Stimulated activated CD4-positive, alpha-beta T cell treated with anti-CD3 and anti-CD28 coated beads, Interleukin-4, amount 100 ng/mL, for 48 hours (primary cell): Measurements from ENCODE around the gene MARVELD1.
"Not testable (repeated sequence)": the region's sequence is repeated elsewhere in the genome, so short reads cannot be mapped to it uniquely, and the experiment has no call there.

Experiments
- DNase-seq, 2 donors: peaks; one replicate each; pipeline ENCODE4 v3.0.0-alpha.2; 2020; ENCODE audit warnings: low read depth in 2 of 2

Gene MARVELD1

GRCh38 chr10:97690133-97690532 is 23.4 kb upstream of the MARVELD1 start:
- DNase-seq: no peak

- not testable (repeated sequence) for DNase-seq
These were observed 15.4 kb upstream of the MARVELD1 start for GRCh38 chr10:97698072-97698655.

GRCh38 chr10:97701438-97702069 is 12.0 kb upstream of the MARVELD1 start:
- DNase-seq: peak; percentile 23 to 24

GRCh38 chr10:97703398-97704067 is 10.0 kb upstream of the MARVELD1 start:
- no peak for DNase-seq

- DNase-seq: no peak
These were observed 9.2 kb upstream of the MARVELD1 start for GRCh38 chr10:97704341-97704740.

GRCh38 chr10:97705006-97705670 is 8.4 kb upstream of the MARVELD1 start:
- DNase-seq: no peak

- no peak for DNase-seq
These were observed 6.2 kb upstream of the MARVELD1 start for GRCh38 chr10:97707134-97707861.

GRCh38 chr10:97708167-97708566 is 5.4 kb upstream of the MARVELD1 start:
- DNase-seq: no peak

GRCh38 chr10:97708976-97709946 is 4.3 kb upstream of the MARVELD1 start:
- peak; percentile 27 to 29 for DNase-seq

GRCh38 chr10:97711640-97712572 is 1.6 kb upstream of the MARVELD1 start:
- no peak for DNase-seq

- peak; percentile 22 to 34 for DNase-seq
These were observed 383 bp downstream of the MARVELD1 start for GRCh38 chr10:97713826-97714400.

GRCh38 chr10:97714401-97715258 is 1.1 kb downstream of the MARVELD1 start:
- DNase-seq: peak; percentile 14 to 15

- no peak for DNase-seq
These were observed 1.8 kb downstream of the MARVELD1 start for GRCh38 chr10:97715259-97715874.

- DNase-seq: no peak
These were observed 4.1 kb downstream of the MARVELD1 start for GRCh38 chr10:97717627-97718026.

GRCh38 chr10:97718178-97718577 is 4.6 kb downstream of the MARVELD1 start:
- no peak for DNase-seq

GRCh38 chr10:97718659-97719142 is 5.2 kb downstream of the MARVELD1 start:
- DNase-seq: no peak

GRCh38 chr10:97719602-97720001 is 6.1 kb downstream of the MARVELD1 start:
- DNase-seq: no peak
